Amniotic epithelial cell (primary cell): ENCODE data around the gene MKRN2.
A peak's percentile ranks its signal among the peaks of the same experiment; 100 is the strongest.
"Not testable (repeated sequence)": the region's sequence is repeated elsewhere in the genome, so short reads cannot be mapped to it uniquely, and the experiment has no call there.

Experiments used
- DNase-seq: peaks from one replicate; pipeline ENCODE4 v3.0.0-alpha.2; 2010; ENCODE audit warnings: low read depth

Gene MKRN2

GRCh38 chr3:12588039-12589009, 31.4 kb downstream of the MKRN2 start:
- DNase-seq = peak; percentile 27

- DNase-seq = no peak
Measured at GRCh38 chr3:12590096-12590495, 33.2 kb downstream of the MKRN2 start.

- DNase-seq = no peak
Measured at GRCh38 chr3:12591456-12591855, 34.6 kb downstream of the MKRN2 start.

- peak; percentile 70 for DNase-seq
Measured at GRCh38 chr3:12591997-12592715, 35.3 kb downstream of the MKRN2 start.

- DNase-seq = no peak
Measured at GRCh38 chr3:12593473-12593872, 36.6 kb downstream of the MKRN2 start.

GRCh38 chr3:12598890-12599289, 42.0 kb downstream of the MKRN2 start:
- DNase-seq = no peak

- DNase-seq = peak; percentile 11
Measured at GRCh38 chr3:12601072-12601471, 44.2 kb downstream of the MKRN2 start.

GRCh38 chr3:12603969-12604368, 47.1 kb downstream of the MKRN2 start:
- DNase-seq = no peak

GRCh38 chr3:12608376-12608775, 51.5 kb downstream of the MKRN2 start:
- DNase-seq = no peak

- DNase-seq = no peak
Measured at GRCh38 chr3:12611117-12611516, 54.2 kb downstream of the MKRN2 start.

- DNase-seq = no peak
Measured at GRCh38 chr3:12612514-12613226, 55.8 kb downstream of the MKRN2 start.

- DNase-seq = no peak
Measured at GRCh38 chr3:12613250-12613649, 56.4 kb downstream of the MKRN2 start.

GRCh38 chr3:12615266-12615665, 58.4 kb downstream of the MKRN2 start:
- DNase-seq = no peak

- DNase-seq = no peak
Measured at GRCh38 chr3:12618426-12618825, 61.5 kb downstream of the MKRN2 start.

- no peak for DNase-seq
Measured at GRCh38 chr3:12620305-12620704, 63.4 kb downstream of the MKRN2 start.

GRCh38 chr3:12620729-12621128, 63.8 kb downstream of the MKRN2 start:
- no peak for DNase-seq

GRCh38 chr3:12622335-12622734, 65.4 kb downstream of the MKRN2 start:
- DNase-seq = no peak

- DNase-seq = no peak
Measured at GRCh38 chr3:12624056-12624455, 67.2 kb downstream of the MKRN2 start.

- DNase-seq = not testable (repeated sequence)
Measured at GRCh38 chr3:12624964-12625363, 68.1 kb downstream of the MKRN2 start.

GRCh38 chr3:12627370-12627769, 70.5 kb downstream of the MKRN2 start:
- DNase-seq = no peak

GRCh38 chr3:12628813-12629212, 71.9 kb downstream of the MKRN2 start:
- no peak for DNase-seq

GRCh38 chr3:12629560-12629959, 72.7 kb downstream of the MKRN2 start:
- no peak for DNase-seq

- DNase-seq = no peak
Measured at GRCh38 chr3:12630292-12630691, 73.4 kb downstream of the MKRN2 start.
